IPS DF 6.9 (cell line): Measurements from ENCODE around the gene DNAL4.

ENCODE experiments used
- DNase-seq: peaks from one replicate; pipeline ENCODE4 v3.0.0-alpha.2; 2013; ENCODE audit warnings: low read depth, low spot score
- H3K27ac ChIP-seq: one replicate; pipeline ENCODE4 v1.5.1; 2013; ENCODE audit warnings: low read length, control low read depth
- H3K27me3 ChIP-seq: 2 replicates; pipeline ENCODE4 v1.6.1; 2013; ENCODE audit warnings: mild to moderate bottlenecking, low read length; ENCODE audit not compliant: control insufficient read depth, insufficient read depth
- H3K36me3 ChIP-seq: 2 replicates; pipeline ENCODE4 v1.6.1; 2013; ENCODE audit warnings: low read length; ENCODE audit not compliant: control insufficient read depth, insufficient read depth
- H3K4me1 ChIP-seq: 2 replicates; pipeline ENCODE4 v1.6.1; 2013; ENCODE audit warnings: low read length; ENCODE audit not compliant: control insufficient read depth, insufficient read depth
- H3K4me3 ChIP-seq: 2 replicates; pipeline ENCODE4 v1.5.1; 2013; ENCODE audit warnings: mild to moderate bottlenecking, low read length
- H3K9me3 ChIP-seq: 2 replicates; pipeline ENCODE4 v1.6.1; 2013; ENCODE audit warnings: low read length, inconsistent platforms; ENCODE audit not compliant: control insufficient read depth, insufficient read depth
- WGBS: extraction: QIAGEN DNeasy Blood & Tissue Kit; methylation state at CpG from one replicate; pipeline ENCODE4 v1.1.7; 2013; ENCODE audit warnings: mixed read lengths, missing lambda C conversion rate; ENCODE audit not compliant: insufficient read length, insufficient coverage; 5-methylcytosine and 5-hydroxymethylcytosine counted together

DNAL4 gene, protein sequence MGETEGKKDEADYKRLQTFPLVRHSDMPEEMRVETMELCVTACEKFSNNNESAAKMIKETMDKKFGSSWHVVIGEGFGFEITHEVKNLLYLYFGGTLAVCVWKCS

GRCh38 chr22:38793721-38794466 lies at the start of gene DNAL4:
Gene DNAL4, minus strand, starts transcription at chr22:38794143. Its CDS starts 11,412 bp downstream, at chr22:38782731.
- no peaks in the 10 kb centered on the region for H3K36me3 ChIP-seq
- no peaks in the 10 kb centered on the region for H3K9me3 ChIP-seq
- peak; percentile 90 for DNase-seq
- H3K4me3 ChIP-seq = peak within 1 kb of the TSS; percentile 92; the same call in 1 of the 2 replicates
- H3K27ac ChIP-seq = no peak within 1 kb of the TSS
- H3K4me1 ChIP-seq = no peaks in the 10 kb centered on the region
- H3K27me3 ChIP-seq = no peaks in the 10 kb centered on the region
- WGBS = no CpG with 5 or more reads among the region's 47 CpGs

DNA sequence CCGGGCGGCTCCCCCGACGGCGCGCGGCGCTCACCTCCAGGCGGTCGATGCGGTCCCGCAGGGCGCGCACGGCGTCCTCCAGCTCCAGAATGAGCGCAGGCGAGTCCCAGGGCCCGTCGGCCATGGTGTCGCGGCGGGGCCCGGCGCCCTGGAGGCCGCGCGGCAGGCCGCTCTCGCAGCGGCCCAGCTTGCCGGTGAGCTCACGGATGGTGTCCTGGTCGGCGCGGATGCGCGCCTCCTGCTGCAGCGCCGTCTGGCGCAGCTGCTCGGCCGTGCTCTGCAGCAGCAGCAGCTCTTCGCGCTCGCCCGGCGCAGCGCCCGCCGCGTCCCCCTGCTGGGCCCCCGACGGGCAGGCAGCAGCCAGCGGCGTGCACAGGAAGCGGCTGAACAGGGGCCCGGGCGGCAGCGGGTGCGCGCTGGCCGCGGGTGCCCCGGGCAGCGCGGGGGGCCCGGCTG lies 49.3 kb upstream of the DNAL4 start:
- WGBS = no CpG with 5 or more reads among the region's 68 CpGs
- Histone ChIP-seq H3K27me3 (peaks cover 22% of the 10 kb centered on the region), H3K36me3 (no peaks in the 10 kb centered on the region; the same call in 1 of the 2 replicates), H3K4me3 (peak overlapping the region; percentile 69; the same call in 1 of the 2 replicates), H3K4me1 (no peaks in the 10 kb centered on the region; the same call in 1 of the 2 replicates), H3K27ac (no peak overlapping the region), H3K9me3 (no peaks in the 10 kb centered on the region)
- DNase-seq = no peak

GRCh38 chr22:38842512-38843200 lies 48.7 kb upstream of the DNAL4 start:
- Histone ChIP-seq H3K4me3 (peak overlapping the region; percentile 69; the same call in 1 of the 2 replicates), H3K4me1 (no peaks in the 10 kb centered on the region; the same call in 1 of the 2 replicates), H3K36me3 (no peaks in the 10 kb centered on the region; the same call in 1 of the 2 replicates), H3K27ac (no peak overlapping the region), H3K27me3 (peaks cover 22% of the 10 kb centered on the region), H3K9me3 (no peaks in the 10 kb centered on the region)
- no peak for DNase-seq
- no CpG with 5 or more reads among the region's 34 CpGs for WGBS

- H3K4me3 ChIP-seq = no peak overlapping the region
- no peaks in the 10 kb centered on the region; the same call in 1 of the 2 replicates for H3K36me3 ChIP-seq
- no CpG with 5 or more reads among the region's 5 CpGs for WGBS
- H3K4me1 ChIP-seq = no peaks in the 10 kb centered on the region; the same call in 1 of the 2 replicates
- H3K9me3 ChIP-seq = no peaks in the 10 kb centered on the region
- no peak for DNase-seq
- H3K27me3 ChIP-seq = peaks cover 22% of the 10 kb centered on the region
- no peak overlapping the region for H3K27ac ChIP-seq
Observed at GRCh38 chr22:38841635-38842034, 47.7 kb upstream of the DNAL4 start.

DNA sequence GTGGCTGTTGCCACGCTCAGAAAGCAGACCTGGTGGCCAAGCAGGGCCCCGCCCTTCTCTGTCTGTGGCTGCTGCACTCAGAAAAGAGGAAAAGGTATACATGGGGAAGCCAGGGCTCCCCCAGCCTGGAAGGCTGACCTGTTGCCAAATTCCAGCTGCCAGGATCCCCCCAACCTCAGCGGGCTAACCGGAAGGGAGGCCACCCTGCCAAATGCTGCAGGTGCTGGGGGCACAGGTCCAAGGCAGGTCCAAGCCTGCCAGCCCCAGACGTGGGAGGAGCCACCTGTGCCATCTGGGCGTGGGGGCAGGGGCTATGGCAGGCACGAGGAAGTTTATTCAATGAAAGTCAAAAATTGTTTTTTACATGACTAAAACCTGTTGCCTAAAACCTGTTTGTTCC lies 47.3 kb upstream of the DNAL4 start:
- no peaks in the 10 kb centered on the region; the same call in 1 of the 2 replicates for H3K36me3 ChIP-seq
- no peak for DNase-seq
- no CpG with 5 or more reads among the region's 7 CpGs for WGBS
- no peaks in the 10 kb centered on the region for H3K9me3 ChIP-seq
- no peak overlapping the region for H3K27ac ChIP-seq
- H3K4me3 ChIP-seq = no peak overlapping the region
- H3K27me3 ChIP-seq = peaks cover 22% of the 10 kb centered on the region
- H3K4me1 ChIP-seq = no peaks in the 10 kb centered on the region; the same call in 1 of the 2 replicates

- no peaks in the 10 kb centered on the region; the same call in 1 of the 2 replicates for H3K36me3 ChIP-seq
- no peaks in the 10 kb centered on the region for H3K9me3 ChIP-seq
- H3K27me3 ChIP-seq = peaks cover 19% of the 10 kb centered on the region
- no CpG with 5 or more reads among the region's 3 CpGs for WGBS
- no peak overlapping the region for H3K4me3 ChIP-seq
- H3K4me1 ChIP-seq = peaks cover 5% of the 10 kb centered on the region
- H3K27ac ChIP-seq = no peak overlapping the region
- no peak for DNase-seq
Observed at GRCh38 chr22:38840129-38840528, 46.2 kb upstream of the DNAL4 start.

GRCh38 chr22:38839686-38840085 lies 45.7 kb upstream of the DNAL4 start:
- DNase-seq = no peak
- peaks cover 15% of the 10 kb centered on the region for H3K27me3 ChIP-seq
- WGBS = no CpG with 5 or more reads among the region's 1 CpG
- H3K27ac ChIP-seq = no peak overlapping the region
- no peaks in the 10 kb centered on the region; the same call in 1 of the 2 replicates for H3K36me3 ChIP-seq
- peaks cover 5% of the 10 kb centered on the region for H3K4me1 ChIP-seq
- H3K4me3 ChIP-seq = no peak overlapping the region
- no peaks in the 10 kb centered on the region for H3K9me3 ChIP-seq

DNA sequence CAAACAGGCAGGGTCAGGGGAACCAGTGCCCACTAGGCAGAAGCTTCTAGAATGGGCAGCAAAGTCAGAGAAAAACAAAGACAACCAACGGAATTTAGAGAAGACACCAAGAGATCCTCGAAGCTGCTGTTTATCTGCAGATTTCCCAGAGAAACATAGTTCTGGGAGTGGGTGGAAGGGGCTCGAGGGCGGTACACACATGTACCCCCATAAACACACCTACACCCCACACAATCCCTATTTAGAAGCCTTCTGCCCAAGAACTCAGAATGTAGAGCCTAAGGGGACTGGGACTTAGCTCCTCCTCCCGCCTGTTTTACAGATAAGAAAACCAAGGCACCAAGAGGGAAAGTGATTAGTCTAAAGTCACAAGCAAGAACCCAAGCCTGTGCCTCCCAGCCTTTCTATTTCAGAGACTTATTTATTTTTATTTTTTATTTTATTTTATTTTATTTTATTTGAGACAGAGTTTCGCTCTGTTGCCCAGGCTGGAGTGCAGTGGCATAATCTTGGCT lies 43.5 kb upstream of the DNAL4 start:
- no peak for DNase-seq
- Histone ChIP-seq H3K36me3 (no peaks in the 10 kb centered on the region; the same call in 1 of the 2 replicates), H3K4me1 (peaks cover 5% of the 10 kb centered on the region), H3K9me3 (no peaks in the 10 kb centered on the region), H3K4me3 (no peak overlapping the region), H3K27ac (no peak overlapping the region), H3K27me3 (peaks cover 6% of the 10 kb centered on the region)
- WGBS = no CpG with 5 or more reads among the region's 6 CpGs

DNA sequence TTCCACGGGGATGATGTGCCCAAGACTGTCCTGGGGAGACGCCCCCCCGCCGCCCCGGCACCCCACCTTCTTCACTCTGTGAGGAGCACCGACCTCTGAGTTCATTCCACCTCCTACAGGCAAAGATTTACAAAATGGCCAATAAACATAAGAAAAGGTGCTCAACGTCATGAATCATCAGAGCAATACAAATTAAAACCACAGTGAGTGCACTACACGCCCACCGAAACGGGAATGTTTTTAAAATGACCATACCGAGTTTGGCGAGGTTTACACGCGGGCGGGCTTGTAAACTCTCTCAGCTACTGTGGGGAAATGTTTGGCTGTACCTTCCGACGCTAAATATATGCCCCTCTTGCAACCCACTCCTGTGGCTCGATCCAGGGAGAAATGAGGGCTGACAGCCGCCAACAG lies 42.0 kb upstream of the DNAL4 start:
- Histone ChIP-seq H3K27me3 (no peaks in the 10 kb centered on the region), H3K36me3 (no peaks in the 10 kb centered on the region), H3K4me3 (no peak overlapping the region), H3K4me1 (peaks cover 5% of the 10 kb centered on the region), H3K27ac (no peak overlapping the region), H3K9me3 (no peaks in the 10 kb centered on the region)
- no peak for DNase-seq
- no CpG with 5 or more reads among the region's 19 CpGs for WGBS

DNA sequence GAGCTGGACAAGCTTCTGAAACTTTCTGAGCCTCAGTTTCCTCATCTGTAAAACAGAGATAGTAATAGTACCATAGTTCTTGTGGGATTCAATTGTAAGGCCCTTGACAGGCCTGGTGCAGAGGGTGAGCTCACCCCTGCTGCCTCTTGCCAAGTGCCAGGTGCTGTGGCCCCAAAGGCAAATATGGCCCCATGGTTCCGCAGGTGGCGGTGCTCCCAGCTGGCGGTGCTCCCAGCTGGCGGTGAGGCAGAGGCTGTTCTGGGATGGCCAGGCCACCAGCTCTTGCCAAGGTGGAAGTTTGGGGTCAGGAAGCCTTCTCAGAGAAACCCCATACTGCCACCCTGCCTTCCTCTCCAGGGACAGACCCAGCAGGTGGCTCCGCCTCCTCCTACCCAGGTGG lies 41.0 kb upstream of the DNAL4 start:
- H3K27ac ChIP-seq = no peak overlapping the region
- no CpG with 5 or more reads among the region's 5 CpGs for WGBS

More for the DNA sequence above, 41.0 kb upstream of the DNAL4 start:
- Histone ChIP-seq H3K4me3 (no peak overlapping the region), H3K4me1 (peaks cover 5% of the 10 kb centered on the region), H3K27me3 (no peaks in the 10 kb centered on the region), H3K36me3 (no peaks in the 10 kb centered on the region), H3K9me3 (no peaks in the 10 kb centered on the region)
- DNase-seq = no peak
